OCI-LY7 (cell line): ENCODE data around the gene CLEC4D. TPM values are rescaled to one million over a fixed set of nuclear protein-coding genes. Genes with fewer than 3 reads are reported as not detected.

ENCODE experiments used
- BruUV-seq: library from RNA; stranded (reverse); fragments of 400-500 nt; replicated peaks from 2 replicates; lab custom pipeline; 2021; lab: Mats Ljungman, UMichigan
- CTCF ChIA-PET: fragments of 300-600 bp; sonication (Branson Sonifier 250); formaldehyde crosslinking; loops from one replicate; lab custom pipeline; 2022; ENCODE audit warnings: antibody characterized with exemption; ENCODE audit not compliant: unreplicated experiment; lab: Charles Lee
- POLR2A ChIA-PET: fragments of 300-600 bp; sonication (Branson Sonifier 250); formaldehyde crosslinking; loops from one replicate; lab custom pipeline; 2022; ENCODE audit warnings: antibody characterized with exemption; lab: Charles Lee
- DNase-seq: peaks from one replicate; pipeline ENCODE4 v3.0.0-alpha.2; 2015; ENCODE audit warnings: low spot score
- H2AFZ ChIP-seq: fragments of 200-600 bp; sonication (generic), shearing (Covaris generic); 2 replicates; pipeline ENCODE4 v1.6.1; 2014; ENCODE audit warnings: mild to moderate bottlenecking, antibody characterized with exemption, low read length, moderate library complexity
- H3K27ac ChIP-seq: fragments of 200-600 bp; sonication (generic); 2 replicates; pipeline ENCODE4 v1.5.1; 2014; ENCODE audit warnings: mixed run types, low read depth, mild to moderate bottlenecking, moderate library complexity, low read length, inconsistent platforms; ENCODE audit not compliant: poor library complexity, severe bottlenecking
- H3K36me3 ChIP-seq: fragments of 200-600 bp; sonication (generic); 2 replicates; pipeline ENCODE4 v1.6.1; 2014; ENCODE audit warnings: mild to moderate bottlenecking, antibody characterized with exemption, low read length, moderate library complexity, mixed read lengths; ENCODE audit not compliant: insufficient read depth
- H3K4me1 ChIP-seq: fragments of 200-600 bp; sonication (generic); 2 replicates; pipeline ENCODE4 v1.5.1; 2014; ENCODE audit warnings: mild to moderate bottlenecking, low read length; ENCODE audit not compliant: insufficient read depth, poor library complexity, severe bottlenecking
- H3K4me2 ChIP-seq: fragments of 200-600 bp; sonication (generic); 2 replicates; pipeline ENCODE4 v1.6.1; 2014; ENCODE audit warnings: mild to moderate bottlenecking, low read length
- H3K4me3 ChIP-seq: fragments of 200-600 bp; sonication (generic); 2 replicates; pipeline ENCODE4 v1.5.1; 2014; ENCODE audit warnings: mild to moderate bottlenecking, low read depth, low read length; ENCODE audit not compliant: poor library complexity, severe bottlenecking
- H3K79me2 ChIP-seq: fragments of 200-600 bp; sonication (generic); 2 replicates; pipeline ENCODE4 v1.6.1; 2016; ENCODE audit warnings: low read depth, mild to moderate bottlenecking, low read length, moderate library complexity, mixed read lengths; ENCODE audit not compliant: insufficient read depth
- H3K9me2 ChIP-seq: fragments of 200-600 bp; sonication (generic); 2 replicates; pipeline ENCODE4 v1.6.1; 2016; ENCODE audit warnings: mild to moderate bottlenecking, low read length, mixed read lengths; ENCODE audit not compliant: insufficient read depth
- H3K9me3 ChIP-seq: fragments of 200-600 bp; sonication (generic); 2 replicates; pipeline ENCODE4 v1.6.1; 2014; ENCODE audit warnings: mild to moderate bottlenecking, mixed run types, low read length, mixed read lengths
- H4K20me1 ChIP-seq: fragments of 200-600 bp; sonication (generic); 2 replicates; pipeline ENCODE4 v1.6.1; 2014; ENCODE audit warnings: mild to moderate bottlenecking, antibody characterized with exemption, low read length, moderate library complexity, mixed read lengths; ENCODE audit not compliant: insufficient read depth
- EZH2phosphoT487 ChIP-seq: fragments of 200-600 bp; sonication (generic); IDR thresholded peaks from 2 replicates; pipeline ENCODE4 v1.6.1; 2018; ENCODE audit warnings: low read depth, borderline replicate concordance, mild to moderate bottlenecking, mixed run types, antibody characterized with exemption, low read length, moderate library complexity, mixed read lengths
- intact Hi-C: fragments of 100-400 bp; cut with micrococcal nuclease; formaldehyde crosslinking; loops from one replicate; pipeline ENCODE4 v1.10.0; 2022; ENCODE audit not compliant: unreplicated experiment
- total RNA-seq, 2 experiments: library from RNA; depleted of rRNA in 1 of 2; stranded (reverse); fragments of >200 nt in 1 of 2; shearing (Covaris generic) in 1 of 2; gene quantifications; 2 replicates each; pipeline ENCODE4 v1.2.3, GENCODE V29; 2014 to 2022
- TF ChIP-seq, protein P1 (sequence below): fragments of 200-600 bp; sonication (generic); conservative IDR thresholded peaks from 2 replicates; pipeline ENCODE4 v1.5.1; 2014; ENCODE audit warnings: mild to moderate bottlenecking, antibody characterized with exemption, low read length, moderate library complexity, mixed read lengths

The CLEC4D gene
- total RNA-seq, 2 experiments from 2014 or later = not detected

DNA sequence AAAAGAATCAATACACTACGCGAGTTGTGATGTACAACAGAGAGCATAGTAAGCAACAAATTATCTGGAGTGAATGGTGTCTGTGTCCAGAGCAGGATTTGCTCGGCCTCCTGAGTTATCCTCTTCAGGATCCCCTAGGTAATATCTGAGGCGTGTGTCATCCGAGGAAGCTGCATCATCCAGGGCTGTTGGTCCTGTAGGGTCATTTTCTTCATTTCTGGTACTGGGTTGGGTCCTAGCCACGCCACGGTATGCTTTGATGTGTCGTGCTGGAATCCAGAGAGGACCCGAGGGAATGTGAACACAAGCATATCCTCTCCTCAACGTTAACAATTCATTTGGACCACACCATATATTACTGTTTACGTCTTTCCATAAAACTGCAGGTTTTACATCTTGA lies 46.4 kb downstream of the CLEC4D start:
- POLR2A ChIA-PET = no interaction called here

DNA sequence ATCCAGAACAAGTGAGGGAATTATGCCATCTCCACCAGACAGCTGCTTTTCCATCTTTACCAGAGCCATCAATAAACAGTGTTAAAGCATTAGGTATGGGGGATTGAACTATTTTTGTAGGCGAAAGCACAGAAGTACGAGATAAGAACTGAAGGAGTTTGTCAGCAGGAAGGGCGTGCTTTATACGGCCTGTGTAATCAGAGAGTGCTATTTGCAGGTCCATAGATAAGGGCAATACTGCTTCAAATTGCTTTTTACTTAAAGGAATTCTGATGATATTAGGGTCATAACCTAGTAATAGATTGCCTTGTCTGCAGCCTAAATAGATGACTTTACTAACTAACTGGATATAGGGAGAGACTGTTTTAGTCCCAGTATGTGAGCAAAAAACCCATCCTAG lies 47.7 kb downstream of the CLEC4D start:
- no peak for TF ChIP-seq EZH2phosphoT487
- TF ChIP-seq, protein P1, sequence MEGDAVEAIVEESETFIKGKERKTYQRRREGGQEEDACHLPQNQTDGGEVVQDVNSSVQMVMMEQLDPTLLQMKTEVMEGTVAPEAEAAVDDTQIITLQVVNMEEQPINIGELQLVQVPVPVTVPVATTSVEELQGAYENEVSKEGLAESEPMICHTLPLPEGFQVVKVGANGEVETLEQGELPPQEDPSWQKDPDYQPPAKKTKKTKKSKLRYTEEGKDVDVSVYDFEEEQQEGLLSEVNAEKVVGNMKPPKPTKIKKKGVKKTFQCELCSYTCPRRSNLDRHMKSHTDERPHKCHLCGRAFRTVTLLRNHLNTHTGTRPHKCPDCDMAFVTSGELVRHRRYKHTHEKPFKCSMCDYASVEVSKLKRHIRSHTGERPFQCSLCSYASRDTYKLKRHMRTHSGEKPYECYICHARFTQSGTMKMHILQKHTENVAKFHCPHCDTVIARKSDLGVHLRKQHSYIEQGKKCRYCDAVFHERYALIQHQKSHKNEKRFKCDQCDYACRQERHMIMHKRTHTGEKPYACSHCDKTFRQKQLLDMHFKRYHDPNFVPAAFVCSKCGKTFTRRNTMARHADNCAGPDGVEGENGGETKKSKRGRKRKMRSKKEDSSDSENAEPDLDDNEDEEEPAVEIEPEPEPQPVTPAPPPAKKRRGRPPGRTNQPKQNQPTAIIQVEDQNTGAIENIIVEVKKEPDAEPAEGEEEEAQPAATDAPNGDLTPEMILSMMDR = no peak
- Histone ChIP-seq H2AFZ (no peak overlapping the region), H3K4me3 (no peak overlapping the region), H3K9me3 (peaks cover 28% of the 10 kb centered on the region; the same call in 1 of the 2 replicates), H3K36me3 (no peaks in the 10 kb centered on the region), H4K20me1 (no peaks in the 10 kb centered on the region), H3K27ac (no peak overlapping the region), H3K79me2 (no peaks in the 10 kb centered on the region), H3K4me1 (no peaks in the 10 kb centered on the region), H3K4me2 (no peak overlapping the region), H3K9me2 (no peaks in the 10 kb centered on the region)
- POLR2A ChIA-PET = interaction anchor here (1.0 kb wide), 1 partner anchor 17 kb away, joined by 3 read pairs; no protein-coding TSS in a partner anchor
- intact Hi-C loops = no loop called here
- no TSS peak for BruUV-seq
- CTCF ChIA-PET = no interaction called here
- no peak for DNase-seq

More for the DNA sequence above, 46.4 kb downstream of the CLEC4D start:
- no TSS peak for BruUV-seq
- Histone ChIP-seq H4K20me1 (no peaks in the 10 kb centered on the region), H3K9me2 (no peaks in the 10 kb centered on the region), H2AFZ (no peak overlapping the region), H3K4me2 (no peak overlapping the region), H3K79me2 (no peaks in the 10 kb centered on the region), H3K9me3 (peaks cover 28% of the 10 kb centered on the region; the same call in 1 of the 2 replicates), H3K4me3 (no peak overlapping the region), H3K27ac (no peak overlapping the region), H3K36me3 (no peaks in the 10 kb centered on the region), H3K4me1 (peaks cover 4% of the 10 kb centered on the region)
- CTCF ChIA-PET = no interaction called here
- intact Hi-C loops = no loop called here
- no peak for DNase-seq
- no peak for TF ChIP-seq EZH2phosphoT487
- TF ChIP-seq, protein P1 = no peak

DNA sequence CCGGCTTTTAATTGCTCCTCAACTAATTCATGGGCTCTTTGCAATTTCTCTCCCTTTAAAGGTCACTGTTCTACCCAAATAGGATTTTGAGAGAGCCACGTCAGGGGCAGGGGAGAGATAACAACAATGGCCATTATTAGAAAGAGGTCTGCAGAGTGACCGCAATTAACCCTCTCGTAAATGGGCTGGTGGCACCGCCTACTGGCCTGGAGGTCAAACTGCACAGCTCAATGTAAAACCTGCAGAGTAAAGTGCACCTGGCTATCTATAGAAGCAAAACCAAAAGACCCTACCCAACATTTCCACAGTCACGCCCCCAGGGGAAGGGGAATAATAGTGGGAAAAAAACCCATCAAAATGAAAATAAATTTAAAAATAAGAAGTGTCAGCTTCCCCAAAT lies 49.0 kb downstream of the CLEC4D start:
- Histone ChIP-seq H4K20me1 (no peaks in the 10 kb centered on the region), H3K27ac (no peak overlapping the region), H3K9me3 (peaks cover 39% of the 10 kb centered on the region), H3K4me1 (no peaks in the 10 kb centered on the region), H2AFZ (no peak overlapping the region), H3K36me3 (no peaks in the 10 kb centered on the region; the same call in 1 of the 2 replicates), H3K9me2 (no peaks in the 10 kb centered on the region), H3K79me2 (no peaks in the 10 kb centered on the region), H3K4me2 (no peak overlapping the region), H3K4me3 (no peak overlapping the region)
- no TSS peak for BruUV-seq
- TF ChIP-seq, protein P1 = peak; percentile 69
- TF ChIP-seq EZH2phosphoT487 = no peak
- intact Hi-C loops = no loop called here
- ChIA-PET CTCF (interaction anchor here (0.6 kb wide), 1 partner anchor 350 kb away, joined by 3 read pairs; no protein-coding TSS in a partner anchor), POLR2A (interaction anchor here (1.0 to 2.1 kb wide), 2 partner anchors 15 to 48 kb away, joined by 3 to 10 read pairs; no protein-coding TSS in a partner anchor)
- DNase-seq = no peak
